HG02571 (cell line): ENCODE results near the gene TPM2.

Experiments used
- ATAC-seq: cut with Tn5 transposase; IDR thresholded peaks from one replicate; pipeline ENCODE4 v1.9.1; 2021; ENCODE audit warnings: mild to moderate bottlenecking, moderate library complexity; ENCODE audit not compliant: unreplicated experiment

The TPM2 gene

GRCh38 chr9:35718721-35719511 is 29.2 kb upstream of the TPM2 start:
- no peak for ATAC-seq

GRCh38 chr9:35717132-35717870 is 27.6 kb upstream of the TPM2 start:
- ATAC-seq: no peak

- no peak for ATAC-seq
Observed at GRCh38 chr9:35716230-35716629, 26.5 kb upstream of the TPM2 start.

- no peak for ATAC-seq
Observed at GRCh38 chr9:35714579-35715252, 25.0 kb upstream of the TPM2 start.

- no peak for ATAC-seq
Observed at GRCh38 chr9:35714123-35714522, 24.4 kb upstream of the TPM2 start.

- ATAC-seq: no peak
Observed at GRCh38 chr9:35713578-35713977, 23.9 kb upstream of the TPM2 start.

- no peak for ATAC-seq
Observed at GRCh38 chr9:35712762-35713400, 23.2 kb upstream of the TPM2 start.

- ATAC-seq: no peak
Observed at GRCh38 chr9:35711501-35712428, 22.0 kb upstream of the TPM2 start.

GRCh38 chr9:35710818-35711500 is 21.2 kb upstream of the TPM2 start:
- no peak for ATAC-seq

GRCh38 chr9:35708146-35708545 is 18.4 kb upstream of the TPM2 start:
- no peak for ATAC-seq

GRCh38 chr9:35706951-35707350 is 17.2 kb upstream of the TPM2 start:
- ATAC-seq: no peak

GRCh38 chr9:35705836-35706430 is 16.2 kb upstream of the TPM2 start:
- no peak for ATAC-seq

- no peak for ATAC-seq
Observed at GRCh38 chr9:35705372-35705771, 15.6 kb upstream of the TPM2 start.

- no peak for ATAC-seq
Observed at GRCh38 chr9:35703906-35704672, 14.4 kb upstream of the TPM2 start.

- no peak for ATAC-seq
Observed at GRCh38 chr9:35702696-35703095, 13.0 kb upstream of the TPM2 start.

- no peak for ATAC-seq
Observed at GRCh38 chr9:35700942-35701341, 11.2 kb upstream of the TPM2 start.

GRCh38 chr9:35700031-35700430 is 10.3 kb upstream of the TPM2 start:
- no peak for ATAC-seq

- no peak for ATAC-seq
Observed at GRCh38 chr9:35698231-35698630, 8.5 kb upstream of the TPM2 start.

GRCh38 chr9:35697486-35697885 is 7.8 kb upstream of the TPM2 start:
- ATAC-seq: no peak
